ENCODE measurements around the gene IRF8.

The IRF8 gene

DNA sequence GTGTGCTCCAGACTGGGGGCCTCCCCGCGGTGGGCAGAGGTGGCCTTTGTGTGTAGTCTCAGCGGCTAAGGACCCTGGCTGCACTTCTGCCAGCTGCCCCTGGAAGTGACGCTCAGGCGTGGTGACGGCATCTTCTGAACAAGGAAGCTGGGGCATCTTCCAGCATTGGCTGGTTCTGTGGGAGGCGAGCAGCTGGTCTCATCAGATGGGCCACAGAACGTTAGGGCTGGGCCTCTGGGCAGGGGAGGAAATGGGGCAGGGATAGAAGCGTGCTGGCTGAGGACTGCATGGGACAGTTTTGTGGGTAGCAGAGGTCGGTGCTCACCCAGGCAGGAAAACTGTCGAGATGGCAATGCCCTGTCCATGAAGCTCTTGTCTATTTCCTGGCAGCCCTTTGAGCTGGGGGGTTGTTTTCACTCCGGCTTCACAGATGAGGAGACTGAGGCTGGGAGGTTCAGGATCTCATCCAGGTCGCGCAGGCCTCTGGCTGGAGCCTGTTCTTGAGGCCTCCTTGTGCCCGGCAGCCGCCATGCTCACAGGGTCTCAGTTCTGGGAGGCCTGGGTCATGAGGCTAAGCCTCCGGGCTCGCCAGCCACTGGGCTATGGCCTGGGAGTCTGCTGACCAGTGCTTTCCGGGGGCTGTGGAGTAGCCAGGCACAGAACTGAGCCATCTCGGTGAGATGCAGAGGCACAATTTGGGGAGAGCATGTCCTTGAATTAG lies 16.3 kb downstream of the IRF8 start:
- no peak for DNase-seq

DNA sequence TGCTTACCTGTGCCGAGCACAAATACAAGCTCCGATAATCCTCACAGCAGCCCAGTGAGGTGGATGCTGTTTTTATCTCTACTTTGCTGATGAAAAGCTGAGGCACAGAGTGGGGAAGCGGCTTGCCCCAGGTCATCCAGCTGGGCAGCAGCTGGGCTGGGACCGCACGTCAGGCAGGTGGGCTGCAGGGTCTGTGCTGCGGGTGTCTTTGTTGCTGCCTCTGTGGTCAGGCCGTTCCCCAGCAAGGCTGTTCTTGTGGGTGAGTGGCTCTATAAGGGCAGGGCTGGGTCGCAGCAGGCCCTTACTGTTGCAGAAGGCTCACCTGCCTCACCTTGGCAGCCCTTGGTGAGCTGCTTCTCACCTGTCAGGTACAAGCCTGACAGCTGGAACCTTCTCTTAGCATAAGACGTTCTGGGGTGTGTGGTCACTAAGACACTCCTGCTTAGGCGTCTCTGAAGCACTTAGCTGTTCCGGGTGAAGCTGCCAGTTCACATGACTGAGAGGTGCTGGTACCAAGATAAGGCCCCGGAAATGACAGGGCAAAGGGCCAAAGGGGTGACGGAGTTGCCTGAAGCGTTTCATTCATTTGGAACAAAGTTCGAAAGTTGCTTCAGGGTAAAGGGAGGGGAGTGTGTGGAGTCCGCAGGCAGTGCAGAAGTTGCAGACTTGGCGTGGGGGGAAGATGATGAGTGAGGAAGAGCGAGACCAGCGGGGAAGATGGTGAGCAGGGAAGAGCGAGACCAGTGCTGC lies 17.4 kb downstream of the IRF8 start:
- DNase-seq = no peak

DNA sequence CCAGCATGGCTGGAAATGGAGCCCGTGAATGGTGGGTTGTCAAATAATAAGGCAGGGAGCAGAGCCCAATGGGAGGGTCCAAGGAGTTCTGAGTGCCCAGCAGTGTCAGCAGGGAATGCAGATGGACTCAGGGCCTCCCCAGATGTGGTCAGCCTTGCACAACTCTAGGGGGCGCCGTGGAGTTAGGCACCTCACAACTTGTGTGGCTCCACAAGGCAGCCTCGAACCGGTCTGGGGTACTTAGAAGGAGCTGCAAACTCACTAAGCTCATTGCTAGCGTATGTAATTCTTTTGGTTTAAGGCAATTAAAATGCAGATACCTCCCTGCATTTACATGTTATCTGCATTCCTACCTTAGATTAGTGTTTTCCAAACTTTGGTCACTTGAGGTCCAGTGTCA lies 18.1 kb downstream of the IRF8 start:
- DNase-seq = no peak

DNA sequence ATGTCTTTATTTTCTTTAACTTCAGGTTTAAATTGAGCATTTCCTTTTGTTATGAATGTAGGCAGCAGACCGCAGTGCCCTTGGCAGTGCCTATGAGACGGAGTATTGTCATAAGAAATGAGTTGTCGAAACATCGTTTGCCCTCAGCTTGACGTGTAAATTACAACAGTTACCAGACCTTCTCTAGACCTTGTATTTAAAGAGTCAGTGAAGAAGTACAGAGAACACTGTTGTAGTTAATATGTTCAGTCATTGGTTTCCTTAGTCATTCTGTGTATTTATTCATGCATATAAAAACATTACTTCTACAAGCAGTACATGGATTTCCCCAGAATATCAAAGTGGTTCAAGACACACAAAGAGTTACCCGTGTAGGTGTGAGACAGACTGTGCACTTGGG lies 19.0 kb downstream of the IRF8 start:
- DNase-seq = no peak

DNA sequence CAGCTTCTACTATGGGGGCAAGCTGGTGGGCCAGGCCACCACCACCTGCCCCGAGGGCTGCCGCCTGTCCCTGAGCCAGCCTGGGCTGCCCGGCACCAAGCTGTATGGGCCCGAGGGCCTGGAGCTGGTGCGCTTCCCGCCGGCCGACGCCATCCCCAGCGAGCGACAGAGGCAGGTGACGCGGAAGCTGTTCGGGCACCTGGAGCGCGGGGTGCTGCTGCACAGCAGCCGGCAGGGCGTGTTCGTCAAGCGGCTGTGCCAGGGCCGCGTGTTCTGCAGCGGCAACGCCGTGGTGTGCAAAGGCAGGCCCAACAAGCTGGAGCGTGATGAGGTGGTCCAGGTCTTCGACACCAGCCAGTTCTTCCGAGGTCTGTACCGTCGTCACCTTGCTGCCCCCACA lies 19.5 kb downstream of the IRF8 start:
- DNase-seq = no peak

DNA sequence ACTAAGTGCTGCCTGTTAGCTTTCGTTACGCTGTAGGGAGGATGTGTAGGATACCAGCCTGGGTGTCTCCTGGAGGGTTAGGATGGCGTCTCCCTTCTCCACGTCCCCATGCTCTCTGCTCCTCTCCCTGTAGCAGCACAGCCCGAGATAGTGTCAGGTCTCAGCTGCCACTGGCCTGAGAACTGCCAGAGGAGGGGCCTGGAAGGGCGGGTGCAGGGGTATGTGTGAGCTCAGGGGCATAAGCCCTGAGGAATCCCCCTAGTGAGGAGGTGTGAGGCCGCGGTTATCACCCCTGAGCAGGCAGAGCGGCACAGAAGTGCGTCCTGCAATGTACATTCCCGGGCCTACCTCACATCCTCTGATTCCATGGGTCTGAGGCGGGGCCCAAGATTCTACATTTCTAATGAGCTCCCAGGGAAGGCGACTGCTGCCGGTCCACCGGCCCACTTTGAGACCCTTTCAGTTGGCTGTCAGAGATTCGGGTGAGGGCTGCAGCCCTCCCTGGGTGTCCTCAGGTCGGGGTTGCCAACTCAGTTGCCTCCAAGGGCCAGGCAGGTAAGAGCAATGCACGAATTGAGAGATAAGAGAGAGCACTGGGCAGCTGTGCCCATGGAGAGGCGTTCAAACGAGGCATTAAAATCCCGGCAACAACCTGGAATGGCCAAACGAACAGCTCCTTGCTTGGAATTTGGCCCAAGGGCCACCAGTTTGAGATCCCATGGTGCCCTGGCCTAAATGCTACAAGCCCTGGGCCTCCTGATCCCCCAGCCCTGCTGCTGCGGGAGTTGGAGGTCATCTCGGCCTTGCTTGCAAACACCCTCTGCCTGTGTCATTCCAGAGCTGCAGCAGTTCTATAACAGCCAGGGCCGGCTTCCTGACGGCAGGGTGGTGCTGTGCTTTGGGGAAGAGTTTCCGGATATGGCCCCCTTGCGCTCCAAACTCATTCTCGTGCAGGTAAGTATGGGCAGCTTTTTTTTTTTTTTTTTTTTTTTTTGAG lies 20.6 kb downstream of the IRF8 start:
- DNase-seq = no peak

DNA sequence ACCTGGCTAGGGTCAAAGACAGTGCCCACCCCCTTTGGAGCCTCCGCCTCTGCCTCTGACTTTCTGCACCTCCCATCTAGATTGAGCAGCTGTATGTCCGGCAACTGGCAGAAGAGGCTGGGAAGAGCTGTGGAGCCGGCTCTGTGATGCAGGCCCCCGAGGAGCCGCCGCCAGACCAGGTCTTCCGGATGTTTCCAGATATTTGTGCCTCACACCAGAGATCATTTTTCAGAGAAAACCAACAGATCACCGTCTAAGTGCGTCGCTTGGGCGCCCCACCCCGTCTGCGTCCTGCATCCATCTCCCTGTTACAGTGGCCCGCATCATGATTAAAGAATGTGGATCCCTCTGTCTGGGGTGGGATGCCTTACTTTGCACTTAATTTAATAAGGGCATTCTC lies 22.1 kb downstream of the IRF8 start:
- no peak for DNase-seq

DNA sequence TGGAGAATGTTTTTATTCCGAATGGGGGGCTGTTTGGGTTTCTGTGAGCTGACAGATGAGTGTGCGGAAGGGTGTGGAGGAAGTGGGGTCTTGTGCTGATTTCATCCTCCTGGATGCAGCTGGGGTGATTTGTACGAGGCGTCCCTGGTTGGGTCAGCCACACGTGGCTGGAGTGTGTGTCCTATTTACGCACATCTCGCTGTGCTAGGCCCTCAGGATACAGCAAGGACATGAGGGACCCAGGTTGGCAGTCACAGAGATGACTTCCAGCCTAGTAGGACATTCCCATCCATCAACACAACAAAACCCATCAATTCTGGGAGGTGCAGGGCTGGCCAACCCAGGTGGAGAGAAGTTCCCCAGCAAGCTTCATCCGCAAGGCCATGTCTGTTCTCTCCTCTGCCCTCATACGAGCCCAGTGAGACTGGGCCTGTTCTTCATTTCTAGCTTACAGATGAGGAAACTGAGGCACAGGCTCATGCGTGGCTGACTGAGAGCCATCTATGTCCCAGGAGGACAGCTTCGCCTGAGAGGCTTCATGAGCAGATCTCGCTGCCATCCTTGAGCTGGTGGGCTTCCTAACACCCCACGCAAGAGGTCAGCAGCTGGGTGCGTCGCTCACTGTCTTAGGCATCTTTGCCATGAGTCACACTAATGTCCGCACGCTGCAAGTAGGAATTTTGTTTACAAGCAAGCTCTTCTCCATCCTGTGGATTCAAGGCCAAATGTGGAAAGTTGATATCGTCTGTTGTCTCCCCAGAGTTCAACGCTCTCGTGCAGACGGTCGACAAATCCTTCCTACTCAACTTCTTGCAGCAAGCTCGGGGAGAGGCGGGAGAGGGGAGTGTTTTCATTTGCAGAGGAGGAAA lies 24.4 kb downstream of the IRF8 start:
- no peak for DNase-seq

DNA sequence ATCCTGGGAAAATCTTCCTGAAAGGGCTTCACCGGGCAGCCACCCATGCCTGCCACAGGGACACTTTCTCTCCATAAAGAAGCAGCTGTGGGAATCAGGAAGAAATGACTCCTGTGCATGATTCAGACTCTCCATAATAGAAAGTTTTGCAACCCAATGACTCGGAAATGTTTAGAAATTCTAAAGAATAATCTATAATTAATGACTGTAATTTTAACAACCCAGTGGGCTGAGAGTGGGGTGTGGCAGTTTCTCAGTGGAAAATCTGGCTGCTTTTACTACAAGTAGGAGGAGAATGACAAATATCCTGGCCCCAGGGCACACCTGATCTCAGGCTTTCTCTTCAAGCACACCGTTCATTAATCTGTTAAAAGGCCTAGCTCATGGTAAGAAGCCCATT lies 25.7 kb downstream of the IRF8 start:
- DNase-seq = no peak

DNA sequence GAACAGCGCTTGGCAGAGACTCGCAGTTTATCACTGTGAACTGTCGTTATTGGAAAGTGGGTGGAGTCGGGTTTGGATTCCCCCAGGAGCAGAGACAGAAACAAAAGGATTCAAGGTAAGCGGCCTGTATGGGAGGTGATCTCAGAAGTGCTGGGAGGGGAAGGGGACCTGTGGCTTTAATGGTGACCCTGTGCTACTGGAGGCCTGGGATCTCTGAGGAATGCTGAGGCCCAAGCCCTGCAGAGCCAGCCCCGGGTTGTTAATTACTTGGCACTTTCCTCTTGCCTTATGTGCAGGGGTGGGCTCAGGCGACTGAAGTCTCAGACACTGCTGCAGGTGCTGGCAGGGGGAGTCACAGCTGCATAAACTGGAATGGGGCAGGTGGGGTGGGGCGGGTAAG lies 27.4 kb downstream of the IRF8 start:
- DNase-seq = no peak

DNA sequence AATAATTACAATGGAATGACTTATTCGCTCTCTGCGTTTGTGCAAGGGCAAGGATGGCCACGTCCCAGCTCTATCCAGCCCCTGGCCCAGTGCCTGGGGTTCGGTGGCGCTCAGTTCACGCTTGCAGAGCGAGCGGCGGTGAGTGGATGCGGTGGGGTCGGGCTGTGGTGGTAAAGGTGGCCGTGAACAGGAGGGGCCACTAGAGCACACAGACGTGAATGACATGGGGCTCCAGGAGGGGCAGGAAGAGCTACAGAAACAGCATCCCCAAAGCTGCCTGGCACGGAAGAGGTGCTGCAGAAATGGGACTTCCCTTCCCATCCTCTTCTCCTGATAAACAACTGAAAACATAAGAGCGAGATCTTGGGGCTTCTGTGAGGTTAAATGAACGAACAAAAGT lies 28.4 kb downstream of the IRF8 start:
- no peak for DNase-seq

DNA sequence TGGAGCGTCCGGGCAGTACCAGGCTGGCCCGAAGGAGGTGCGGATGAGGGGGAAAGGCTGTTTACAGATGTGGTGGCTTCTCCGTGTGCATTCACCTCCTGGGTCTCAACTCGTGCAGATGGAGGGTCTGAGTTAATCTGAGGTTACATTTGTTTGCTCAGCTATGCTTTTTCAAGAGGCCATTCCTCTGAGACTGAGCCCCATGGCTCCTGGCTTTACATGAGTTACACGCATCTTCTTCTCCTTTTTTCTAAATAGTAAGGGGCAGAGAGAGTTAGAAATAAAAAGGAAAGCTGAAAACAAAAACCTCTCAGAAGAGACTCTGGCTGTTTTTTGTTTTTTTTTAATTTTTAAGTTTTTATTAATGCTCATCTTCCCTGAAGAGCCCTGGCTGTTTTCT lies 29.0 kb downstream of the IRF8 start:
- no peak for DNase-seq

DNA sequence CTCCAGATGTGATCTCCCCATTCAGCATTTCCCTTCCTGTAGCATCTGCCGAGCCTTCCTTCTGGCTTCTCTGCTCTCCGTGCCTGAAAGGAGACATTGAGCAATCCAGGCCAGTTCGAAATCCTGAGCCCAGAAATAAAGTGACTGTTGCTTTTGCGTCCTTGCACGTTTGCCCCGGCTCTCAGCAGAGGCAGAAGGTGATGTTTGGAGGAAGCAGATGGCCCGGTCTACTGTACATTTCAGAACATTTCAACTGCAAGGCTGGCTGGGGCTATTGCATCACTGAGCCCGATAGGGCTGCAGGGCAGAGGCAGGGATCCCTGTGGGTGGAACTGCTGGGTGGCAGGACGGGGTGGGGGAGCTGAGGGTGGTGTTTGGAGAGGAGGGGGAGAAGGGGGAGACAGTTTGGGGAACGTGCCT lies 29.4 kb downstream of the IRF8 start:
- peak; percentile 77 for DNase-seq

DNA sequence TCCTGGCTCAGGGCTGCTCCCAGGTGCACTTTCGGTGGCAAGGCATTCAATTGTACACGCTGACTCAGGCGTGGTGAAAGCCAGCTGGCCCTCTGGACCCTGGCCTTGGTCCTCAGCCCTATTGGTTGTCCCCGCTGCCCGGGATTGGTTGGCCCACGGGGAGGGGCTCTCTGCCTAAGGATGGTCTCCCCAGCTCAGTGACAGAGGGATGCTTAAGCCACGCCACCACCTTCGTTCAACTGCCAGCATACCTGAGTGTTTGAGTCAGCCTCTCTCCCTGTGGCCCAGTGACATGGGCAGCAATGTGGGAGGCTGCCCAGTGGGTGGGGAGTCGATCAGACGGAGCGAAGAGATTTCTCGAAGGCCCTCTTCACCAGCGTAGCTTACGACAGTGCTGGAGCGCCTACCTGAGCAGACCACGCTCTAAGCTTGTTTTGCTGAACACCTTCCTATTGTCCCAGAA lies 30.3 kb downstream of the IRF8 start:
- no peak for DNase-seq

DNA sequence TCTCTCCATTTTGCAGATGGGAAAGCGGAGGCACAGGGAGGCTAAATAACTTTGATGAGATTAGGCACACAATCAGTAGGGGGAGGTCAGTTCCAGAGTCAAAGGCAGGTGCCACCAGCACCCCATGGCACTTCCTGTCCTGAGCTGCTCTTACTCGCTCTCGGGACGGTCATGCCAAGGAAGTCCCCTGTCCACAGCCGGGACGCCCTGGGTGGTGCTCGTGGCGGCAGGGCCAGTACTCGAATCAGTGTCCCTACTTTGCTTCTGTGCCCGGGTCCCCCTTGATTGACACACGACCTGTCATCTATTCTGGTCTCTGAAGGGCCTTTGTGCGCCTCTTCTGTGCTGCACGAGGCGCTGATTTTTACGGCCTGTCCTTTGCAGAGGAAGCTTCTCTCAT lies 31.3 kb downstream of the IRF8 start:
- no peak for DNase-seq

DNA sequence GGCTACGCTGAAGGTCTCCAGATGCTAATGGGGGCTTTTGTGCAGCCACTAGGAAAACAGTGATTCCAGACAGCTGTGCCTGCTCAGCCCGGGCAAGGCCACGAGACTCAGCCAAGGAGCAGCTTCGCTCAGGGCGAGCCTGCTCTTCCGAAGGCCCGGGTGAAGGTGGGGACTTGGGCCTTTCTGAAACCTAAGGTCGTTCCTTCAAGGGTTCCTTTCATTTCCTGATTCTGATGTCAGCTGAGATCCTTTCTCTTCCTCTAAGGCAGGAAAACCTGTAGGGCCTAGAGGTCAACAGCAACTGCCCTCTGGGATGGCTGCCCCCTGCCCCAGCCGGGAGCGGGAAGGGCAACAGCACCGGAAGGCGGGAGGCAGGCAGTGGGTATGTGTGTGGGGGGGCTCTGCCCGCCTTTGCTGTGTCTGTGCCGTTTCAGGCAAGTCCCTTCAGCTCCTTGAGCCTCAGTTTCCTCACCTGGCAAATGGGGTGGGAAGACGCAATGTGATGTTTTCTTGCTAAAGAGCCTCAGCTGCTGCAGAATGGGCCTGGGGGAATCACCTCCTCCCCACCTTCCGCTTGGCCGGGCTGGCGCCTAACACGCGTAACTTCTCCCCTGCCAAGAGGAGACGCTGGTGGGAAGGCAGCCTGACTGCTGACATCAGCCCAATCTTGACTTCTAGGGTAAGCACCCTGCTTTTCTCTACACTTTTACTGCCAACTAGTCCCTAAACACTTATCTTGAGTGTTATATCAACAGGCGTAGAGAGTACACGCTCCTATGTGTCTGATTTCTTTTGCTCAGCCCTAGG lies 32.8 kb downstream of the IRF8 start:
- DNase-seq = no peak

DNA sequence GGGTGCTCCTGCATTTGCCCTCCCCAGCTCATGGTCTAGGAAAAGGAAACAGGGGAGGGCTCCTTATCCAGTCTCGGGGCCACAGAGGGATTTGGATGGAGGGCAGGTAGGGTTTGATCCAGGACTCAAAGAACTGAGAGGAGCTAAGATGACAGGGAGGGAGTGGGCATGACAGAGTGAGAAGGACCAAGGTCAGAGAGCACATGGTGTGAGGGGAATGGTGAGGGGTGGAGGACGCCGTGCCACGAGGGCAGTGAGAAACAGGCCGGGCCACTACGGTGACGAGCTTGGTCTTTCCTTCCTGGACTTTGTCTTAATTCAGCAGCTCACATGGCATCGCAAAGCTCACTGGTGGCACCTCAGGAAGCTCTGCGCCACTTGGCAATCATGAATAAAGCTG lies 35.2 kb downstream of the IRF8 start:
- no peak for DNase-seq

DNA sequence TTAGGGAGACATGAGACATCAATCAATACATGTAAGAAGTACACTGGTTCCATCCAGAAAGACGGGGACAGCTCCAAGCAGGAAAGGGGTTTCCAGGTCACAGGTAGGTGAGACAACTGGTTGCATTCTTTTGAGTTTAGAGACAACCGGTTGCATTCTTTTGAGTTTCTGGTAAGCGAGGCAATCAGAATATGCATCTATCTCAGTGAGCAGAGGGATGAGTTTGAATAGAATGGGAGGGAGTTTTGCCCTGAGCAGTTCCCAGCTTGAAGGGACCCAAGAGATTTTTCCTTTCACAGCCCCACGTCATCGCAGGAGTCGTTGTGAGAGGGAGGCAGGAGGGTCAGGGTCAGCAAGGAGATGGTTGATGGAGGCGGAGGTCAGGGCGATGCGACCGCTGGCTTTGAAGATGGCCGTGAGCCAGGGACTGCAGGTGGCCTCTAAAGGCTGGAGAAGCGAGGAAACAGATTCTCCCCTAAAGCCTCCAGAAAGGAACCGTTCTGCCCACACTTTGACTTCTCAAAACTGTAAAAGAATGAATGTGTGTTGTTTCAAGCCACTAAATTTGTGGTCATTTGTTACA lies 36.5 kb downstream of the IRF8 start:
- DNase-seq = no peak

DNA sequence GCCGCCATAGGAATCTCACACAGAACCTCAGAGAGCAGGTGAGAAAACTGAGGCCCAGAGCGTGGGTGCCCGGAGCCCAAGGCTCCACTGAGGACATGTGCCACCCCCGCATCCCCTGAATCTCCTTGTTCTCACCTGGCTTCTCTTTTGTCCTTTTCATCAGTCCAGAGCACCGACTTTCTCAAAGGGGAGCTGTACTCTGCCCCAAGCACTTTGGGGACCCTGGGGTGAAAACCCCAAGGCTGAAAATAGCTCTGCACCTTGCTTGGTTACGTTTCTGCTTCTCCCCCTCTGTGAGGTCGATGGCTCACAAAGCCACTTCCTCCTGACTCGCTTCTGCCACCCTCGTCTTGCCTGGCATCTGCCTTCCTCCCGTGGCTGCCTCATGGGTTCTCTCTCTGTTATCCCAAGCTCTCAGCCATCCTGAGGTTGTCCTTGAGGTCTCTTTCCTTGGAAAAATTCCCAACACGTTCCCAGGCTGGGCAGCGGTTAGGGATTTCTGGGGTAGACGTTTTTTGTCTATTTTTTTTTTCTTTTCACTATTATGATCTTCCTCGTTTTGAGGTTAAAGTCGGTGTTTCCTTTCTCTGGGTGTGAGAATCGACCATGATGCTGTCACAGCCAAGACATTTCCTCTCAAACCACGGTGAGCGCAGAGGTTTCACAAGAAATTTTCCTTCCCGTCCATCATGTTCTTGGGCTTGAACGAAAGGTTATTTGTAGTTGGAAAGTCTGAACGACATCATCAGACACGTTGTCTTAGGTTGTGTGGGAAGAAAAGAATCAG lies 37.2 kb downstream of the IRF8 start:
- DNase-seq = no peak

DNA sequence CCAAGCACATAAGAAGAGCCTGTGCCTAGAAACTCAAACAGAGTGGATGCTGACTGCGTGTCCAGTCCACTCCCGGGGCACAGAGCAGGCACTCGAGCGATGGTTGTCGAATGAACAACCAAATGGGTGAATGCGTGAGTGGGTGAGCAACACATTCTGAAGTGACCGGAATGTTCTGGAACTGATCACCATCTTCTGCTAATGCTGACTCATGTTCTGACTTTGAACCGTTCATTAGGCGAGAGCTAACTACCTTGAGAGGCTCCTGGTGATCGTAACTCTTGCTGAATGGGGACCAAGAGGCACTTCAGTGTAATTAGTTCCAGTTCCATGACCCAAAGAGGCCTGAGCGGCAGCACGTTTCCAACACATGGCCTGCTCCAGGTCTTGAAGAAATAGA lies 37.9 kb downstream of the IRF8 start:
- no peak for DNase-seq

All from NCI-H2171 (cell line).